Neural crest cell (in vitro differentiated cells): ENCODE results near the gene PLSCR2. TPM values are rescaled to one million over a fixed set of nuclear protein-coding genes. Genes with fewer than 3 reads are reported as not detected.
"Not testable (repeated sequence)": the region's sequence is repeated elsewhere in the genome, so short reads cannot be mapped to it uniquely, and the experiment has no call there.

ENCODE experiments used
- DNase-seq: peaks from one replicate; pipeline ENCODE4 v3.0.0; 2021; ENCODE audit warnings: low read depth, mixed read lengths, low spot score
- H3K27ac Mint-ChIP-seq: one replicate; pipeline ENCODE4 v1.8.0; 2021; ENCODE audit warnings: mild to moderate bottlenecking, mixed read lengths; ENCODE audit not compliant: unreplicated experiment
- H3K27me3 Mint-ChIP-seq: 2 replicates; pipeline ENCODE4 v1.8.0; 2021; ENCODE audit warnings: low read depth, mild to moderate bottlenecking, mixed read lengths
- H3K36me3 Mint-ChIP-seq: 2 replicates; pipeline ENCODE4 v1.8.0; 2021; ENCODE audit warnings: low read depth, mild to moderate bottlenecking, mixed read lengths
- H3K4me1 Mint-ChIP-seq: 2 replicates; pipeline ENCODE4 v1.8.0; 2021; ENCODE audit warnings: mixed read lengths
- H3K4me3 Mint-ChIP-seq: one replicate; pipeline ENCODE4 v1.8.0; 2021; ENCODE audit warnings: mild to moderate bottlenecking, mixed read lengths
- H3K9me3 Mint-ChIP-seq: 2 replicates; pipeline ENCODE4 v1.8.0; 2021; ENCODE audit warnings: mixed read lengths
- CTCF ChIP-seq: fragments of 200-600 bp; sonication (generic); conservative IDR thresholded peaks from 2 replicates; pipeline ENCODE4 v1.5.0; 2021; ENCODE audit warnings: antibody characterized with exemption, mild to moderate bottlenecking
- total RNA-seq: library from RNA; stranded (reverse); gene quantifications from 2 replicates; pipeline ENCODE4 v1.2.1, GENCODE V29; 2021

Gene PLSCR2
- total RNA-seq, 1 donor from 2014 or later = not detected

- H3K4me1 Mint-ChIP-seq = no peaks in the 10 kb centered on the region
- no peak overlapping the region for H3K4me3 Mint-ChIP-seq
- no peaks in the 10 kb centered on the region for H3K36me3 Mint-ChIP-seq
- TF ChIP-seq CTCF = no peak
- DNase-seq = no peak
- H3K9me3 Mint-ChIP-seq = peaks cover 10% of the 10 kb centered on the region
- no peak overlapping the region for H3K27ac Mint-ChIP-seq
- H3K27me3 Mint-ChIP-seq = no peaks in the 10 kb centered on the region
These were observed 24.4 kb upstream of the PLSCR2 start for GRCh38 chr3:146493761-146494160.

- H3K27ac Mint-ChIP-seq = no peak overlapping the region
- H3K9me3 Mint-ChIP-seq = peaks cover 10% of the 10 kb centered on the region
- H3K36me3 Mint-ChIP-seq = no peaks in the 10 kb centered on the region
- DNase-seq = no peak
- H3K4me3 Mint-ChIP-seq = no peak overlapping the region
- no peak for TF ChIP-seq CTCF
- no peaks in the 10 kb centered on the region for H3K27me3 Mint-ChIP-seq
- no peaks in the 10 kb centered on the region for H3K4me1 Mint-ChIP-seq
These were observed 23.9 kb upstream of the PLSCR2 start for GRCh38 chr3:146493221-146493620.

GRCh38 chr3:146491303-146491702 is 21.9 kb upstream of the PLSCR2 start:
- no peak for DNase-seq
- Mint-ChIP-seq H3K27me3 (no peaks in the 10 kb centered on the region), H3K27ac (no peak overlapping the region), H3K36me3 (peaks cover 4% of the 10 kb centered on the region), H3K4me3 (no peak overlapping the region), H3K4me1 (no peaks in the 10 kb centered on the region), H3K9me3 (peaks cover 16% of the 10 kb centered on the region)
- no peak for TF ChIP-seq CTCF

DNA sequence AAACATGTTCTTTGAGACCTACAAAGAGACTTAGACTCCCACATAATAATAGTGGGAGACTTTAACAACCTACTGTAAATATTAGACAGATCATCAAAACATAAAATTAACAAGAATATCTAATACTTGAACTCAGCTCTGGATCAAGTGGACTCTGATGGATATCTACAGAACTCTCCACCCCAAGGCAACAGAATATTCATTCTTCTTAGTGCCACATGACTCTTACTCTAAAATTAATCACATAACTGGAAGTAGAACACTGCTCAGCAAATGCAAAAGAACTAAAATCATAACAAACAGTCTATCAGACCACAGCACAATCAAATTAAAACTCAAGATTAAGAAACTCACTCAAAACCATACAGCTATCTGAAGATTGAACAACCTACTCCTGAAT is 15.9 kb upstream of the PLSCR2 start:
- Mint-ChIP-seq H3K9me3 (peaks cover 18% of the 10 kb centered on the region), H3K27me3 (no peaks in the 10 kb centered on the region)

GRCh38 chr3:146476094-146476740 is 6.9 kb upstream of the PLSCR2 start:
- Mint-ChIP-seq H3K4me1 (no peaks in the 10 kb centered on the region), H3K4me3 (no peak overlapping the region), H3K9me3 (peaks cover 10% of the 10 kb centered on the region), H3K36me3 (no peaks in the 10 kb centered on the region), H3K27me3 (no peaks in the 10 kb centered on the region), H3K27ac (no peak overlapping the region)
- TF ChIP-seq CTCF = no peak
- no peak for DNase-seq

More for the DNA sequence above, 15.9 kb upstream of the PLSCR2 start:
- Mint-ChIP-seq H3K4me1 (no peaks in the 10 kb centered on the region), H3K27ac (no peak overlapping the region), H3K4me3 (no peak overlapping the region), H3K36me3 (peaks cover 4% of the 10 kb centered on the region)
- no peak for DNase-seq
- no peak for TF ChIP-seq CTCF

GRCh38 chr3:146474976-146475375 is 5.6 kb upstream of the PLSCR2 start:
- not testable (repeated sequence) for H3K27ac Mint-ChIP-seq, DNase-seq, H3K4me1 Mint-ChIP-seq, H3K27me3 Mint-ChIP-seq, H3K9me3 Mint-ChIP-seq, H3K4me3 Mint-ChIP-seq, H3K36me3 Mint-ChIP-seq
